SK-N-SH (cell line): ENCODE results near the gene ADCK1.

Source experiments
- CHD2 ChIP-seq: fragments of 150-350 bp; IDR thresholded peaks from 2 replicates; pipeline ENCODE4 v1.6.1; 2018; ENCODE audit warnings: low read length; ENCODE audit not compliant: partially characterized antibody
- EP300 ChIP-seq, 2 experiments: IDR thresholded peaks; 2 replicates each; pipeline versions ENCODE4 v1.4.0 to v1.6.1; 2012; ENCODE audit warnings: borderline replicate concordance in 1 of 2, low read depth in 1 of 2, low read length in 1 of 2
- FOSL2 ChIP-seq: IDR thresholded peaks from 2 replicates; pipeline ENCODE4 v1.4.0; 2012; ENCODE audit warnings: low read depth, mild to moderate bottlenecking, moderate library complexity, borderline replicate concordance
- GATA2 ChIP-seq: sonication (generic); formaldehyde crosslinking; IDR thresholded peaks from 2 replicates; pipeline ENCODE4 v1.5.0; 2020; ENCODE audit warnings: mild to moderate bottlenecking, missing genetic modification reagents
- MXI1 ChIP-seq: IDR thresholded peaks from 2 replicates; pipeline ENCODE4 v1.6.1; 2012; ENCODE audit warnings: mild to moderate bottlenecking, low read depth, low read length, improper control_type of control experiment
- NRF1 ChIP-seq: IDR thresholded peaks from 2 replicates; pipeline ENCODE4 v1.6.1; 2012; ENCODE audit warnings: low read depth, mild to moderate bottlenecking, low read length
- RAD21 ChIP-seq: IDR thresholded peaks from 2 replicates; pipeline ENCODE4 v1.6.1; 2012; ENCODE audit warnings: mild to moderate bottlenecking, low read length
- USF2 ChIP-seq: fragments of 150-350 bp; IDR thresholded peaks from 2 replicates; pipeline ENCODE4 v1.6.1; 2017; ENCODE audit warnings: antibody characterized with exemption, low read length, low read depth, borderline replicate concordance
- ZBTB33 ChIP-seq: IDR thresholded peaks from 2 replicates; pipeline ENCODE4 v1.4.0; 2012; ENCODE audit warnings: low read depth, borderline replicate concordance
- TF ChIP-seq, protein P1 (sequence below): fragments of 200-600 bp; sonication (generic); IDR thresholded peaks from 2 replicates; pipeline ENCODE4 v1.6.1; 2017; ENCODE audit warnings: antibody characterized with exemption, mild to moderate bottlenecking, moderate library complexity

DNA sequence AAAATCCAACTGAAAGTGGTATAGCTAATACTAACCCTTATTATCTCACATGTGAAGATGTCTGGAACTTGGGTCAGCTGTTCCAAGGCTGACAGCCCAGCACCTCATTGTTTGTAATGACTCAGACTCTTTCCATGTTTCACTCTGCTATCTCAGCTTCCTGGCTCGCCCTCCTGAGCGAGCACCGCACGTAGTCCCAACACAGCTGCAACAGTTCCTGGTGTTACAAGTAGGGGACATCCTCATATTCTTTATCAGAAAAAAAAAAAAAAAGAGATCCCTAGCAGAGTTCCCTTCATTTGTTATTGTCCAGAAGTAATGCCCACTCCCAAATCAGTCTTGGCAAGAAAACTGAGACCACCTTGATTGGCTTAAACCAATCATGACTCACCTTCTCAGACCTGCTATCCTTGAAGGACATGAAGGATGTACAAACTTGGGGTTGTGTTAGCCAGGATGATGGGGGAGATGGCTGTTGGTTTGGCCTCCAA, 92.5 kb downstream of the ADCK1 start:
- no peak for TF ChIP-seq MXI1
- TF ChIP-seq, protein P1, sequence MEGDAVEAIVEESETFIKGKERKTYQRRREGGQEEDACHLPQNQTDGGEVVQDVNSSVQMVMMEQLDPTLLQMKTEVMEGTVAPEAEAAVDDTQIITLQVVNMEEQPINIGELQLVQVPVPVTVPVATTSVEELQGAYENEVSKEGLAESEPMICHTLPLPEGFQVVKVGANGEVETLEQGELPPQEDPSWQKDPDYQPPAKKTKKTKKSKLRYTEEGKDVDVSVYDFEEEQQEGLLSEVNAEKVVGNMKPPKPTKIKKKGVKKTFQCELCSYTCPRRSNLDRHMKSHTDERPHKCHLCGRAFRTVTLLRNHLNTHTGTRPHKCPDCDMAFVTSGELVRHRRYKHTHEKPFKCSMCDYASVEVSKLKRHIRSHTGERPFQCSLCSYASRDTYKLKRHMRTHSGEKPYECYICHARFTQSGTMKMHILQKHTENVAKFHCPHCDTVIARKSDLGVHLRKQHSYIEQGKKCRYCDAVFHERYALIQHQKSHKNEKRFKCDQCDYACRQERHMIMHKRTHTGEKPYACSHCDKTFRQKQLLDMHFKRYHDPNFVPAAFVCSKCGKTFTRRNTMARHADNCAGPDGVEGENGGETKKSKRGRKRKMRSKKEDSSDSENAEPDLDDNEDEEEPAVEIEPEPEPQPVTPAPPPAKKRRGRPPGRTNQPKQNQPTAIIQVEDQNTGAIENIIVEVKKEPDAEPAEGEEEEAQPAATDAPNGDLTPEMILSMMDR = no peak
- TF ChIP-seq GATA2 (CRISPR knock-in tag) = no peak
- no peak for TF ChIP-seq NRF1
- TF ChIP-seq RAD21 = no peak
- TF ChIP-seq ZBTB33 = no peak
- no peak for TF ChIP-seq FOSL2
- TF ChIP-seq USF2 = no peak
- no peak for TF ChIP-seq EP300 (IDR thresholded peaks at IDR 0.05; ENCODE audit: borderline replicate concordance in 1 of 2, low read depth in 1 of 2, low read length in 1 of 2)
- no peak for TF ChIP-seq CHD2
